T follicular helper cell (primary cell): ENCODE data around the gene MPND.
"Not testable (repeated sequence)": the region's sequence is repeated elsewhere in the genome, so short reads cannot be mapped to it uniquely, and the experiment has no call there.

Experiments used
- DNase-seq: peaks from one replicate; pipeline ENCODE4 v3.0.0-alpha.2; 2020; ENCODE audit warnings: low read depth

The MPND gene

GRCh38 chr19:4346020-4346383 is 2.6 kb downstream of the MPND start:
- no peak for DNase-seq

DNA sequence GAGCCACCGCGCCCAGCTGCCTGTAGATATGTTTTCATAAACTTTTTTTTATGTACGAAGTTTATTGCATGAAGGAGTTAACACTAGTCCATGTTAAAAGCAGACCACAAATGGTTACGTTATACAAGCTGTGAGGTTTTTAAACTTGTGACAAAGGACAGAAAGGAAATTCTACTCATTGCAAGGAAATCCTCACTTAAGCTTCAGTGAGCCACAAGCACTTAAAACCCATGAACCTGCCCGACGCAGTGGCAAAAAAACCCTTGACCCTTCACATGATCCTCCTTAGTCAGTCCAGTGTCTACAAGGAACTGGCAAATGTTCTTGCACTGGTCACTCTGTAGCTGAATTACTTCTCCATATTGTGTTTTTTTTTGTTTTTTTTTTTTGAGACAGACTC is 4.2 kb downstream of the MPND start:
- DNase-seq = no peak

GRCh38 chr19:4349225-4349624 is 5.9 kb downstream of the MPND start:
- not testable (repeated sequence) for DNase-seq

DNA sequence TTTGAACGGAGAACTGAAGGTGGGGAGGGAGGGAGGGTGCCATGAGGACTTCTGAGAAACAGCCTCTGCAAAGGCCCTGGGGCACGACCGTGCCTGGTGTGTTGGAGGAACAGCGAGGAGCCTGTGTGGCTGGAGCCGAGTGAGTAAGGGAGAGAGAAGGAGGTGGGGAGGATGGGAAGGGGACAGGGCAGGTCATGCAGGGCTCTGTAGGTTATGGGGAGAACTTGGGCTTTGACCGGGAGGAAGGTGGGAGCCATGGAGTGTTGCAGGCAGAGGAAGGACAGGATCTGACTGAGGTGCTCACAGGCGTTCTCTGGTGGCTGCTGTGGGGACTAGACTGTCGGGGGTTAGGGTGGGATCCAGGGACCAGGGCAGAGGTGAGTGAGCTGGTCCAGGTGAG is 6.7 kb downstream of the MPND start:
- DNase-seq = no peak

DNA sequence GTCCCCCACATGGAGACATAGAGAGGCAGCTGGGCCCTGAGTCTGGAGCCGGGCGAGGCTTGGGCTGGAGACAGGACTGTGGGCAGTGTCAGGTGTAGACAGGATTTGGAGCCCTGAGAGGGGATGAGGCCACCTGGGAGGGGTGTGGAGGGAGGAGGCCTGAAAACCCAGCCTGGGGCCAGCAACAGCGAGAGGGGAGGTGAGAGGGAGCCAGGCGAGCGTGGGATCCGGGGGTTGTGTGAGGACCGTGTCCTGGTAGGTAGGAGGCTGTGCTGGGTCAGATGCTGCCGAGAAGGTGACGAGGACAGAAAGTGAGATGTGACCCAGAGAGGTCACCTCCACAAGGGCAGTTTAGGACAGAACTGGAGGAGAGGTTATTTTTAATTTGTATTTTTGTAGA is 7.4 kb downstream of the MPND start:
- DNase-seq = no peak

- DNase-seq = peak; percentile 48
Observed at GRCh38 chr19:4352701-4353121, 9.3 kb downstream of the MPND start.

DNA sequence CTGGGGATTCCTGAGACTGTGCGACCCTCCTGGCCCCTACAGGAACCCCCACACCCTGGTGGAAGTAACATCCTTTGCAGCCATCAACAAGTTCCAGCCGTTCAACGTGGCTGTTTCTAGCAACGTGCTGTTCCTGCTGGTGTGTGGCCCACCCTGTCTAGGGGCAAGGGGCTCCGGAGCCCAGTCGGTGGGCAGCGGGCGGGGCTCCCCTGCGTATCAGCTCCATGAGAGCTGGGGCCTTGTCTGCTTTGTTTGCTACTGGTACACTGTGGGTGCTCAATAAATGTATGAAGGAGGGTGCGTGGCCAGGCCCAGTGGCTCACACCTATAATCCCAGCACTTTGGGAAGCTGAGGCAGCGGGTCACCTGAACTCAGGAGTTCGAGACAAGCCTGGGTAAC is 10.9 kb downstream of the MPND start:
- no peak for DNase-seq

DNA sequence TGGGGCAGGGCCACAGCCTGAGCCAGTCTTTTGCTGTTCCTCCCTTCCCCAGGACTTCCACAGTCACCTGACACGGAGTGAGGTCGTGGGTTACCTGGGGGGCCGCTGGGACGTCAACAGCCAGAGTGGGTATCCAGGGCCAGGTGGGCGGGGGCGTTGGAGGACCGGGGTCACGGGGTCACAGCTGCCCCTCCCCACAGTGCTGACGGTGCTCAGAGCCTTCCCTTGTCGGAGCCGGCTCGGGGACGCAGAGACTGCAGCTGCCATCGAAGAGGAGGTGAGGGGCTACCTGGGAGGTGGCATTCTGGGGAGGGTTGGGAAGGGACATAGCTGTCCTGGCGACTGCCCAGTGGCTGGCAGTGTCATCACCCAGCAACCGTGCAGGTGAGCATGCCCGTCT is 11.5 kb downstream of the MPND start:
- DNase-seq = no peak

DNA sequence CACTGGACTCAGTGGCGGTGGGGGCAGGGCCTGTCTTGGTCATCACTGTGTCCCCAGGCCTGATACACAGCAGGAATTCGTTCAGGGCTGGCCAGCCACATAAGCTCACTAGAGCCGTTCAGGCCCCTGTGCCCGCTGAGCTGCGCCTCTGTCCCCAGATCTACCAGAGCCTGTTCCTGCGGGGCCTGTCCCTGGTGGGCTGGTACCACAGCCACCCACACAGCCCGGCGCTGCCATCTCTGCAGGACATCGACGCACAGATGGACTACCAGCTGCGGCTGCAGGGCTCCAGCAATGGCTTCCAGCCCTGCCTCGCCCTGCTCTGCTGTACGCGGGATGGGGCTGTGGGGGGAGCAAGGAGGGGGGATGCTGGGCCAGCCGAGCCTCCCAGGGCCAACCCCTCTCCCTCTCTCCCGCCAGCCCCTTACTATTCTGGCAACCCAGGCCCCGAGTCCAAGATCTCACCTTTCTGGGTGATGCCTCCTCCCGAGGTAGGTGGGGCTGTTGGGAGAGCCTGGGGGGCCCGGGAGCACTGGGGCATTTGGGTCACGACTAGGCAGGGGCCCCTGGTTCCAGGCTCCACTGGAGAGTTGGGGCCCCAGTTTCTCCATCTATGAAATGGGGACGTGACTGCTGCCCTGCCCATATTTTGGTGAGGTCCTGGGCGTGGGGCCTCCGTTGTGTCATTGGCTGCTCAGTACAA is 13.9 kb downstream of the MPND start:
- no peak for DNase-seq

- DNase-seq = no peak
Observed at GRCh38 chr19:4357921-4358326, 14.6 kb downstream of the MPND start.

- DNase-seq = no peak
Observed at GRCh38 chr19:4358709-4359626, 15.6 kb downstream of the MPND start.

GRCh38 chr19:4359627-4360000 is 16.3 kb downstream of the MPND start:
- no peak for DNase-seq

- DNase-seq = no peak
Observed at GRCh38 chr19:4360081-4360569, 16.8 kb downstream of the MPND start.

GRCh38 chr19:4360641-4361151 is 17.3 kb downstream of the MPND start:
- no peak for DNase-seq

GRCh38 chr19:4361152-4362046 is 18.0 kb downstream of the MPND start:
- no peak for DNase-seq

DNA sequence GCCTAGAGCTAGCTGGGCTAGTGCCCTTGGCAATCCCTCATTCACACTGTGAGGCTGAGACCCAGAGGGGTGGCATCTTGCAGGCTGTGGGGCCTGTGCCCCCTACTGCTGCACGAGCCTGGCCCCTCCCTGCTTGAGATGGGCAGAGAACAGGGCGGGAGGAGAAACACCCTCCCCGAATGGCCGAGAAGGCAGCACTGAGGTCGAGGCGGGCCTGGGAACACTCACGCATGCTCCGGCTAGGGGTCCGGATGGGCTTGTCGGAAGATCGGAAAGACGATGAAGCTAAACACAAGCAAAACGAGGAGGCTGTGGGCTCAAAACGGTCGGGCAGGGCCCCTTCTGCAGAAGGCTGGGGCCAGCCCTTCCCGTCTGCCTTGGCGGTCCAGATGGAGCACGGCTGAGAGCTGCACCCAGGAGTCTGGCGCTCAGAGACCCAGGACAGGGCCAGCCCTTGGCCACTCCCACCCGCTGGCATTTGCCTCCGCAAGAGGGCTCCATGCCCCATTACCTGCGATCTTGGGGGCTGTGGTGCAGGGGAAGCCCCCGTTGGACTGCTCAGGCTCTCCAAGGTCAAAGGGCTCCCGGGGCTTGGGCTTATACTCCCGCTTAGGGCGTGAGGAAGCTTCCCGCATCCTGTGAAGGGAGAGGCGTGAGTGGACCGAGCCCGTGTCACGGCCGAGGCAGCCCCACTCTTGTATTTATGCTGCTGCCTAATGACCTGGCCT is 18.9 kb downstream of the MPND start:
- no peak for DNase-seq

DNA sequence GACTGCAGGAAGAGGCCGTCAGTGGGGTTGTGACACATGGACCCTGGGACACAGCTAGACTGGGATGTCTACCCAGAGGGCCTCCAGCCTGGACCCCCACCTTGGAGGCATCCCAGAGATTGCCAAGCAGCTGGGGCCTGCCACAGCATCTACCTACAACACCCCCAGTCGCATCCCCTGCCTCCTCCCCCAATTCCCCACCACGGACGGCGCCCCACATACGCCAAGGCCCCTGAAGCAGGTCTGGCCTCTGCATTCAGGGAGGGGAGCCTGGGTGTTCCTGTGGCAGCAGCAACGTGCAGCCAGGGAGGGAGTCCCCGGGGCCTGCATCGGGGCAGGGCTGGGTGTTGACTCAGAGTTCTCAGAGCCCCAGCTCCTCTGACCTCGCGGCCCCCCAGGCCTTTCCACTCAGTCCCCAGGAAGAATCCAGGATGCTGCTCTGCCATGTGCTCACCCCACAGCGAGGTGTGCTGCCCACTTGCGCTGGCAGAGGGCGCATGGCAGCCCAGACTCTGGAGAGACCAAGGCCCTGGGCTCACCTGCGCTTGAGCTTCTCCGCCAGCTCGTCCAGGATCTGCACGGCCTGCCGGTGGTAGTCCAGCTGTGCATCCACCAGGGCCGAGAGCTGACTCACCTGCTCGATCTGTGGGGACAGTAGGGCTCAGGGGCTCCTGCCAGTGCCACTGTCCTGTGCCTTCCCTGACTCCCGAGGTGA is 19.6 kb downstream of the MPND start:
- no peak for DNase-seq

- no peak for DNase-seq
Observed at GRCh38 chr19:4363571-4364304, 20.4 kb downstream of the MPND start.

GRCh38 chr19:4365341-4365740 is 22.0 kb downstream of the MPND start:
- no peak for DNase-seq
